SK-N-MC (cell line): ENCODE data around the gene IPMK.
A peak's percentile ranks its signal among the peaks of the same experiment; 100 is the strongest.

ENCODE experiments used
- DNase-seq: peaks from one replicate; pipeline ENCODE4 v3.0.0-alpha.2; 2011; ENCODE audit warnings: low read depth, low spot score
- H3K27ac ChIP-seq: fragments of 200-600 bp; sonication (generic); 2 replicates; pipeline ENCODE4 v1.5.1; 2016; ENCODE audit warnings: mixed run types
- H3K36me3 ChIP-seq: fragments of 200-600 bp; sonication (generic); 2 replicates; pipeline ENCODE4 v1.6.1; 2017; ENCODE audit warnings: antibody characterized with exemption, low read length, mixed read lengths; ENCODE audit not compliant: insufficient read depth
- H3K4me3 ChIP-seq: fragments of 200-600 bp; sonication (generic); 2 replicates; pipeline ENCODE4 v1.5.1; 2016
- H3K9ac ChIP-seq: fragments of 200-600 bp; sonication (generic); 2 replicates; pipeline ENCODE4 v1.8.0; 2017; ENCODE audit warnings: mixed run types, mixed read lengths; ENCODE audit not compliant: insufficient read length
- H3K9me3 ChIP-seq: fragments of 200-600 bp; sonication (generic); 2 replicates; pipeline ENCODE4 v1.6.1; 2017; ENCODE audit warnings: low read depth, mild to moderate bottlenecking, antibody characterized with exemption, low read length, moderate library complexity, mixed read lengths
- EZH2 ChIP-seq: fragments of 200-600 bp; sonication (generic); IDR thresholded peaks from one replicate; pipeline ENCODE4 v1.6.1; 2017; ENCODE audit warnings: antibody characterized with exemption
- FOXP2 ChIP-seq: optimal IDR thresholded peaks from 2 replicates; pipeline ENCODE3; 2011; ENCODE audit warnings: mild to moderate bottlenecking, moderate library complexity; ENCODE audit not compliant: insufficient read depth; ENCODE audit errors: extremely low read length, control extremely low read depth
- POLR2AphosphoS5 ChIP-seq: IDR thresholded peaks from 2 replicates; pipeline ENCODE4 v1.6.1; 2012; ENCODE audit warnings: mild to moderate bottlenecking, low read depth, low read length, borderline replicate concordance

The IPMK gene

DNA sequence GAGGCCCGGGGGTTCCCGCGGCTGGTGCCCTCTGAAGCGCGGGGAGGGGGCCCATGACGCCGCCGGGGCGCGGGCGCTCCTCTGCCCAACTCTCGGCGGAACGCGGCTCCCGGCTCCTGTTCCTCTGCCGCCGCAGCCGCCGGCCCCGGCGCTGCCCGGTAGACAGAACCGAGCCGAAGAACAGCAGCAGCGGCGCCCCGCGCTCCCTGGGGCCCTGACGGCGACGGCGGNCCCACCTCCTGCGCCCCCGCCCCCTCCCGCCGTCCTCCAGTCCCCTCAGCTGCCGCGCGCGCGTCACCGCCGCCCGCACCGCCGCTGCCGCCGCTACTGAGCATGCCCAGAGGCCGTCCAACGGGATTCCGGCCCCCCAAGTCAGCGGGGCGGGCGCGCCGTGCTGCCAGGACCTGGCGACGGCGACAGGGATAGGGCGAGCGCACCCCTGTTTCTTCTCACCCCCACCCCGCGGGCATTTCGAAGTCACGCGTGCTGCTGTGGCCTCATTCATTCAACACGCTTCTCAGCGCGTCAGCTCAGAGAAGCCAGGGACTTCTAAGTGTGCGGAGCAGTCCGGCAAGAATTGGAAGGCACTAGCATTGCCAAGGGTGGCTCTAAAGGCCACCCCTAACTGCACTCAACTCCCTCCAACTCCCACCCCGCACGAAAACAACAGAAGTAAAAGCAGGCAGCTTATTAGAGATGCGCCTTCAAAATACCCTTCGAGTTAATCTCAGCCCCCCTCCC is at the start of gene IPMK:
Gene IPMK, minus strand, starts transcription at position 182 of the 741 bp plus-strand sequence. CDS start 283 bp downstream, outside the sequence.
- peak within 1 kb of the TSS; percentile 86 for H3K4me3 ChIP-seq

DNA sequence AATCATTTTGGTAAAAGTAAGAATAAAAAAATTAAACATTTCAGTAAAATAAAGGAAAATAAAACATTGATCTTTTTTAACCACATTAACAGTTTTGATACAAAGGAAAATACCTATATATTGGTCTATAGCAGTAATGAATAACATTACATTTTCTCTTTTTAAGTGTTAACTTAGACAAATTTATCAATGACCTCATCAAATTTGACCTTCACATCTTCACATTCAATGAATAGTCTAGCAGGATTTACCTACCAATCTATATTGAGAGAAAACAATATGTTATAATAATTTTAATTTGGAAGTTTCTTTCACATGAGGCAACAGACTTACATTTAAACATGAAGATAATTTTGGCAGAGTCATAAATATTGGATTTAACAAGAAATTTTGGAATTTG is 49.2 kb upstream of the IPMK start:
- Histone ChIP-seq H3K36me3 (no peaks in the 10 kb centered on the region), H3K4me3 (no peak overlapping the region), H3K27ac (no peak overlapping the region), H3K9me3 (no peaks in the 10 kb centered on the region), H3K9ac (no peak overlapping the region)
- DNase-seq: no peak
- TF ChIP-seq FOXP2 (no peak), EZH2 (no peak), POLR2AphosphoS5 (no peak)

More for the DNA sequence above, at the start of gene IPMK:
- peak within 1 kb of the TSS; percentile 41 for H3K9ac ChIP-seq
- no peaks in the 10 kb centered on the region for H3K36me3 ChIP-seq
- no peaks in the 10 kb centered on the region for H3K9me3 ChIP-seq
- peak within 1 kb of the TSS; percentile 70; the same call in 1 of the 2 replicates for H3K27ac ChIP-seq
- DNase-seq: no peak
- TF ChIP-seq EZH2: no peak
- no peak for TF ChIP-seq FOXP2
- peak; percentile 28; the same call in 1 of the 2 replicates for TF ChIP-seq POLR2AphosphoS5

DNA sequence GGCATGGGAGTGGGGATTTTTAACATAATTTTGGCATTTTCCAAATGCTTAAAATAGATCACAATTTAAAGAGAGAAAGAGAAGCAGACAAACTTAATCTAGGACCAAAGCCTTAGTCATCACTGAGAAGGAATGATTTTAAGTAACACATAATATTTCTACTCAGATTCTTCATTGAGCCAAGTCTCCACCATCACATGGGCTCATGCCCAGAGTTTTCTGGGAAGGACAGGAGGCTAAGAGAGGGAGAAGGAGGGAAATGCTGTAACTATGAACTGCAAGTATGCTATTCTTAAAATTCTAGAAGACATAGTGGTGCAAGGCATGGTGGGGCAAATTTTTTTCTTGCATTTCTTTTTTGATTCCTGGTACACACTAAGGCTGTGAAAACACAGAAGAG is 43.3 kb upstream of the IPMK start:
- TF ChIP-seq EZH2 (no peak), POLR2AphosphoS5 (no peak), FOXP2 (no peak)
- no peak for DNase-seq
- H3K9ac ChIP-seq: no peak overlapping the region
- no peak overlapping the region for H3K27ac ChIP-seq
- no peak overlapping the region for H3K4me3 ChIP-seq
- no peaks in the 10 kb centered on the region for H3K9me3 ChIP-seq
- no peaks in the 10 kb centered on the region for H3K36me3 ChIP-seq

DNA sequence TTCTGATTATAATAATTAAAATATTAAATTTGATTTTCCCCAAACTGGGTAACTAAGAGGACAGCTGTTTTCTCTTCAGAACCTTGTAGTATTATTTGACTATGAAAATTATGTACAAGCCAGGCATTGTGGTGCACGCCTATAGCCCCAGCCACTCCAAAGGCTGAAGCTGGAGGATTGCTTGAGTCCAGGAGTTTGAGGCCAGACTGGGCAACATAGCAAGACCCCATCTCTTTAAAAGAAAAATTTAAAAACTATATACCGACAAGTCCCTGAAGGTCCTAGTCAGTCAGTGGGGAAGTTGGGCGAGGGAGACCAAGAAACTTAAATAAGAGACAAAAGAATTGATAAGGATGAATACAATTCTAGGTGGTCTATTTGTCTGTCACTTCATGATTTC is 40.0 kb upstream of the IPMK start:
- no peaks in the 10 kb centered on the region for H3K9me3 ChIP-seq
- TF ChIP-seq POLR2AphosphoS5 (no peak), FOXP2 (no peak), EZH2 (no peak)
- DNase-seq: no peak
- no peak overlapping the region for H3K4me3 ChIP-seq
- no peak overlapping the region for H3K27ac ChIP-seq
- H3K36me3 ChIP-seq: no peaks in the 10 kb centered on the region
- H3K9ac ChIP-seq: no peak overlapping the region

DNA sequence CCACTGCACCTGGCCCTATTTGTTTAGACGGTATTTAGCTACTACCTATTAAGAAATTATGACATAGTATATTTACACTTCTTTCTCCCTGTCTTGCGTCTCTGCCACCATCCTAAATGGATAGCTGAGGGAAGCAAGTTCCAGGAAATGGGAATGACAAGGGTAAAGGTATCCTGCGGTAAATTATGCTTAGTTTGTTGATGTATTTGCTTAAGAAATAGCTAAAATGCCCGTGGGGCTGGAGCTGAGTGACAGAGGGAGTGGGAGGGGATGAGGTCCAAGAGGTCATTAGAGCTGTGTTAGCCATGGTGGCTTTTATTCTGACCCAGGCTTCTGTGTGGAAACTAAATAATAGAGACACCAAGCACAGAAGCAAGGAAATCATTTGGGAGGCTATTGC is 38.1 kb upstream of the IPMK start:
- Histone ChIP-seq H3K36me3 (no peaks in the 10 kb centered on the region), H3K27ac (no peak overlapping the region), H3K4me3 (no peak overlapping the region), H3K9me3 (no peaks in the 10 kb centered on the region), H3K9ac (no peak overlapping the region)
- TF ChIP-seq FOXP2 (no peak), POLR2AphosphoS5 (no peak), EZH2 (no peak)
- DNase-seq: no peak

DNA sequence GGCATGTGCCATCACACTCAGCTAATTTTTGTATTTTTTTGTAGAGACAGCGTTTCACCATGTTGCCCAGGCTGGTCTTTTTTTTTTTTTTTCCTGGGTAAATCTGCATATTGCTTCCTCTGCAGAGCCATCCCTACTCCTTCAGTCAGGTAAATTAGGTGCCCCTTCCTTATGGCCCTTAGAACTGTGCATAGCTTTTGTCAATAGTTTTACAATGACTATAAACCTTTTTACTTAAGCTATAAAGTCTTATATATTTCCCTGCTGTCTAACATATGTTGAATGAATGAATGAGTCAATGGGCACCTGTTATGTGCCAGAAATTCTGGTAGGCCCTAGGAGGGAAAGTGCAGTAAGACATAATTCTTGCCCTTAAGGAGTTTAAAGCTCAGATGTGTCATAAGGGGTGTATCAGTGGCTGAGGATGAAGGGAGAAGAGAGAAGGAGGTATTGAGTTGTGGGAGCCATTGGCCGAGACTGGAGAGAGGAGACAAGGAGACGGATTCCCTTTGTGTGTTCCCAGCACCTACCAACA is 36.5 kb upstream of the IPMK start:
- H3K9me3 ChIP-seq: no peaks in the 10 kb centered on the region
- H3K36me3 ChIP-seq: no peaks in the 10 kb centered on the region
- no peak overlapping the region for H3K27ac ChIP-seq
- no peak overlapping the region for H3K9ac ChIP-seq
- no peak overlapping the region for H3K4me3 ChIP-seq
- no peak for DNase-seq
- TF ChIP-seq POLR2AphosphoS5: no peak
- no peak for TF ChIP-seq EZH2
- TF ChIP-seq FOXP2: no peak

DNA sequence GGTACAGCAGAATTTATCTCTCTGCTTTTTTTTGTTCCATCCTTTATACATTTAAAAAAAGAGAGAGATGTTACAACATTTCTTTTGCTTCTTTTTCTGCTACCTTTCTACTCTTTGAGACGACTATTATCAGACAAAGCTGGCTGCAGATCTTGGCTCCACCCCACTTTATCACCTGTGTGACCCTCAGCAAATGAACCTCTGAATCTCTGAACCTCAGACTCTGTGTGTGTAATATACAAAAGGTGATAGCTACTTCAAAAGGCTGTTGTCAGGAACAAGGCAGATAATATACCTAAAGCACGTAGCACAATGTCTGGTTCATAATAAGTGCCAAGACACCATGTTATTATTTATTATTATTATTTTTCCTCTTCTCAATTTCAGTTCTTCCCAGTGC is 34.6 kb upstream of the IPMK start:
- Histone ChIP-seq H3K4me3 (no peak overlapping the region), H3K9me3 (no peaks in the 10 kb centered on the region)

DNA sequence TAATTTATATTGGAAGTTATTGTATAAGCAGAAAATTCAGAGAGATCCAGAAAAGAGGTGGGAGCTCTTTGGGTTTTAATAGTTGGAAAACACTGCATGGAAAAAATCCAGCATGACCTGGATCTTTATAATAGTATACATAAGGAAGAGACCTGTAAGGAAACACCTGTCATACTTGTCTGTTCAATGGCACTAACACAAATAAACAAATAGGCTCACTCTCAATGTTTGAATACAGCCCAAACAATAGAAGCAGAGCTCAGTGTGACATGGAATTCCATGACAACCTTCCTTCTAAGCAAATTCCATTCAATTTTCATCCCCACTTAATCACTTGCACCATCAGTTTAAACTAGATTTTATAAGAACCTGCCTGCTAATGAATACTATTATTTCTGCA is 33.0 kb upstream of the IPMK start:
- Histone ChIP-seq H3K4me3 (no peak overlapping the region), H3K36me3 (no peaks in the 10 kb centered on the region), H3K27ac (no peak overlapping the region), H3K9me3 (no peaks in the 10 kb centered on the region), H3K9ac (no peak overlapping the region)
- no peak for TF ChIP-seq FOXP2
- TF ChIP-seq POLR2AphosphoS5: no peak
- no peak for TF ChIP-seq EZH2
- DNase-seq: no peak

More for the DNA sequence above, 34.6 kb upstream of the IPMK start:
- no peak overlapping the region for H3K9ac ChIP-seq
- no peaks in the 10 kb centered on the region for H3K36me3 ChIP-seq
- no peak overlapping the region for H3K27ac ChIP-seq
- TF ChIP-seq FOXP2: no peak
- TF ChIP-seq POLR2AphosphoS5: no peak
- TF ChIP-seq EZH2: no peak
- no peak for DNase-seq

DNA sequence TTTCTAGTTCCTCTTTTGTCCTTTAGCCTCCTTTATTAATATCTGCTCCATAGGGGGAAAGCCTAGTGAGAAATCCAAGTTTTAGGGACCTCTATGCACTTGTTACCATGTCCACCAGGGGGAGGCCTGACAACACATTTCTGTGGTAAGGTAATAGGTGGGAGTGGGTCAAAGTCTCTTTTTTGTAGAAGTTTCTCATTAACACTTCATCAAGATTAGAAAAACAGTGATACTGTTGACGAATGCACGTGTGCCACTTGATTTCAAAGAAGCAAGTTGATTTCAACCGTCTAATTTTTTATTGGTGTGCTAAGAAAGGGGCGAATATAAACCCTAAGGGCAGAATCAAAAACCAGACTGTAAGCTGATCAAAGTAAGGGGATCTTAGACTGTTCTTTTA is 31.9 kb upstream of the IPMK start:
- Histone ChIP-seq H3K4me3 (no peak overlapping the region), H3K27ac (no peak overlapping the region), H3K9ac (no peak overlapping the region), H3K36me3 (no peaks in the 10 kb centered on the region), H3K9me3 (no peaks in the 10 kb centered on the region)
- TF ChIP-seq POLR2AphosphoS5 (no peak), FOXP2 (no peak), EZH2 (no peak)
- no peak for DNase-seq
